NB4 (cell line): Measurements from ENCODE around the gene UBE2I.

Experiments
- CTCF ChIP-seq: IDR thresholded peaks from one replicate; pipeline ENCODE4 v1.5.1; 2012; ENCODE audit warnings: low read depth, low read length
- MAX ChIP-seq: IDR thresholded peaks from 2 replicates; pipeline ENCODE4 v1.6.1; 2011; ENCODE audit warnings: low read depth, low read length
- POLR2A ChIP-seq: IDR thresholded peaks from 2 replicates; pipeline ENCODE4 v1.6.1; 2011; ENCODE audit warnings: mild to moderate bottlenecking; ENCODE audit not compliant: insufficient read length; ENCODE audit errors: extremely low read depth

- no peak for TF ChIP-seq CTCF
- no peak for TF ChIP-seq POLR2A
- TF ChIP-seq MAX, result no peak
These were observed 18.1 kb downstream of the UBE2I start for GRCh38 chr16:1327619-1327947.
